ENCODE data around the gene ANKRD40.

The ANKRD40 gene

GRCh38 chr17:50707289-50708049 lies at the start of gene ANKRD40:
Gene ANKRD40 (minus strand): TSS chr17:50707914. CDS start chr17:50707654, 260 bp downstream.
- Histone ChIP-seq H3K4me1 (ENCODE audit: control insufficient read depth in 1 of 2, insufficient read depth in 2 of 2, low read length in 2 of 2) (peaks cover 13 to 36% of the 10 kb centered on the region in 2 donors), H3K36me3 (ENCODE audit: control insufficient read depth in 1 of 2, insufficient read depth in 2 of 2, low read length in 2 of 2) (peaks cover 0 to 9% of the 10 kb centered on the region in 2 donors), H3K9me3 (ENCODE audit: control insufficient read depth in 1 of 2, low read length in 2 of 2) (no peaks in the 10 kb centered on the region), H3K4me3 (ENCODE audit: low read depth in 1 of 2, low read length in 2 of 2) (peak within 1 kb of the TSS; percentile 74 to 88), H3K27ac (ENCODE audit: low read length) (peak within 1 kb of the TSS; percentile 100), H3K27me3 (ENCODE audit: low read depth, low read length) (no peaks in the 10 kb centered on the region)

DNA sequence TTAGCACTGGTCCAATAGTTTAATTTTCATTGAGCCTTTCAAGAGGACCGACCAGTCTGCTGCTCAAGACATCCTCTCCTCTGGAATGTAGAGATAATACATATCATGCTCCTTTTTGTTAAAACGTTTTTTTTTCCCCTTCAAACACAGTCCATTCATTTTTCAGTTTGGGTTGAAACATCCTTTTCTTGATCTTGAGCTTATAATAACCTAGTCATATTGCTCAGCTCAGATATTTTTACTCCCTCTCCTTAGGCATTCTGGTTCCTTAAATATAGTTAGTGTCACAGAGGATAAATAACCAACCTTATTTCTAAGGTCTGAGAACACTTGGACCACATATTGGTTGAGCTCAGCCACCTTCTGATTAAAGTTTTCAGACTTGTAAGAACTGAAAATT lies 46.8 kb upstream of the ANKRD40 start:
- Histone ChIP-seq H3K27me3 (ENCODE audit: low read depth, low read length) (no peaks in the 10 kb centered on the region), H3K4me3 (ENCODE audit: low read depth in 1 of 2, low read length in 2 of 2) (no peak overlapping the region), H3K36me3 (ENCODE audit: control insufficient read depth in 1 of 2, insufficient read depth in 2 of 2, low read length in 2 of 2) (peaks cover 44 to 50% of the 10 kb centered on the region in 2 donors), H3K27ac (ENCODE audit: low read length) (no peak overlapping the region), H3K9me3 (ENCODE audit: control insufficient read depth in 1 of 2, low read length in 2 of 2) (no peaks in the 10 kb centered on the region), H3K4me1 (ENCODE audit: control insufficient read depth in 1 of 2, insufficient read depth in 2 of 2, low read length in 2 of 2) (peaks cover 0 to 6% of the 10 kb centered on the region in 2 donors)

DNA sequence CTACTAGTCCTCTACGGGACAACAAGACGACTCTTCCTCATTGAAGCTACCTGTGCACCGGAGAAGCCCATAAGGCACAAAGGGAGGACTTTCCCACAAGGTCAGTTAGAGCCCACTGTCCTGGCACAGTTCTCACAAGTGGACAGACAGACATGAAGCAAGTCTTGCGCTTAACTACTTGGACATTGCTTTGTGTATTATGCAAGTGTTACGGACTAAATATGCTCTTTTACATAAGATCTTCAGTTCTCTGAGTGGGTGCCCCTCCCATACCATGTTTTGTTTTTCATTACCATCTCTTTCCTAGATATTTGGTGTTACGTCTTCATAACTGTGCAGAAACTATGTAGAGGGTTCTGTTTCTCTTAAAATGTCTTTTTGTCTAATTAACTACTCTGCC lies 41.5 kb upstream of the ANKRD40 start:
- Histone ChIP-seq H3K9me3 (ENCODE audit: control insufficient read depth in 1 of 2, low read length in 2 of 2) (no peaks in the 10 kb centered on the region), H3K27me3 (ENCODE audit: low read depth, low read length) (no peaks in the 10 kb centered on the region), H3K4me1 (ENCODE audit: control insufficient read depth in 1 of 2, insufficient read depth in 2 of 2, low read length in 2 of 2) (no peaks in the 10 kb centered on the region), H3K36me3 (ENCODE audit: control insufficient read depth in 1 of 2, insufficient read depth in 2 of 2, low read length in 2 of 2) (peaks cover 79 to 81% of the 10 kb centered on the region in 2 donors), H3K4me3 (ENCODE audit: low read depth in 1 of 2, low read length in 2 of 2) (no peak overlapping the region), H3K27ac (ENCODE audit: low read length) (no peak overlapping the region)

DNA sequence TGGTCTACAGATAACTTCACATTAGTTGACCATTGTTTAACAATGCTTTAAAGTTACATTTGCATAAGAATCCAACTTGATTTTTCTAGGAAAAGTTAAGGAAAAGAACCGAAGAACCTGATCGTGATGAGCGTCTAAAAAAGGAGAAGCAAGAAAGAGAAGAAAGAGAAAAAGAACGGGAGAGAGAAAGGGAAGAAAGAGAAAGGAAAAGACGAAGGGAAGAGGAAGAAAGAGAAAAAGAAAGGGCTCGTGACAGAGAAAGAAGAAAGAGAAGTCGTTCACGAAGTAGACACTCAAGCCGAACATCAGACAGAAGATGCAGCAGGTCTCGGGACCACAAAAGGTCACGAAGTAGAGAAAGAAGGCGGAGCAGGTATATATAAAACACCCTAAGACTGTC lies 37.9 kb upstream of the ANKRD40 start:
- Histone ChIP-seq H3K36me3 (ENCODE audit: control insufficient read depth in 1 of 2, insufficient read depth in 2 of 2, low read length in 2 of 2) (peaks cover 67 to 88% of the 10 kb centered on the region in 2 donors), H3K4me1 (ENCODE audit: control insufficient read depth in 1 of 2, insufficient read depth in 2 of 2, low read length in 2 of 2) (no peaks in the 10 kb centered on the region), H3K27ac (ENCODE audit: low read length) (no peak overlapping the region), H3K27me3 (ENCODE audit: low read depth, low read length) (no peaks in the 10 kb centered on the region), H3K9me3 (ENCODE audit: control insufficient read depth in 1 of 2, low read length in 2 of 2) (no peaks in the 10 kb centered on the region), H3K4me3 (ENCODE audit: low read depth in 1 of 2, low read length in 2 of 2) (no peak overlapping the region)

DNA sequence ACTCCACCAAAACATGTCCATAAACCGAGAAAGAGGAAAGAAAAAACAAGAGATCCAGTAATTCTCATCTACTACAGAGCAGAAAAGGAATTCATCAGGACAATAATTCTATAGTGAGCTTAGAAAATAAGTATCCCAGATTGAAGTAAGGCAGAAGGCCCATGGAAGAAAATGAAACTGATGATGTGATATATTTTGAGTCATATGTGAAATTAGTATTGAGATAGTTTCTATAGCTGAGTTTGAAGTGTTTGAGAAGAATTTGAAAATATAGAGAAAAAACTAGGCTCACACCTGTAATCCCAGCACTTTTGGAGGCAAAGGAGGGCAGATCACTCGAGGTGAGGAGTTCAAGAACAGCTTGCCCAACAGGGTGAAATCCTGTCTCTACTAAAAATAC lies 31.4 kb upstream of the ANKRD40 start:
- Histone ChIP-seq H3K36me3 (ENCODE audit: control insufficient read depth in 1 of 2, insufficient read depth in 2 of 2, low read length in 2 of 2) (peaks cover 23 to 42% of the 10 kb centered on the region in 2 donors), H3K27ac (ENCODE audit: low read length) (no peak overlapping the region), H3K9me3 (ENCODE audit: control insufficient read depth in 1 of 2, low read length in 2 of 2) (no peaks in the 10 kb centered on the region), H3K4me1 (ENCODE audit: control insufficient read depth in 1 of 2, insufficient read depth in 2 of 2, low read length in 2 of 2) (peaks cover 0 to 7% of the 10 kb centered on the region in 2 donors), H3K4me3 (ENCODE audit: low read depth in 1 of 2, low read length in 2 of 2) (no peak overlapping the region), H3K27me3 (ENCODE audit: low read depth, low read length) (no peaks in the 10 kb centered on the region)

DNA sequence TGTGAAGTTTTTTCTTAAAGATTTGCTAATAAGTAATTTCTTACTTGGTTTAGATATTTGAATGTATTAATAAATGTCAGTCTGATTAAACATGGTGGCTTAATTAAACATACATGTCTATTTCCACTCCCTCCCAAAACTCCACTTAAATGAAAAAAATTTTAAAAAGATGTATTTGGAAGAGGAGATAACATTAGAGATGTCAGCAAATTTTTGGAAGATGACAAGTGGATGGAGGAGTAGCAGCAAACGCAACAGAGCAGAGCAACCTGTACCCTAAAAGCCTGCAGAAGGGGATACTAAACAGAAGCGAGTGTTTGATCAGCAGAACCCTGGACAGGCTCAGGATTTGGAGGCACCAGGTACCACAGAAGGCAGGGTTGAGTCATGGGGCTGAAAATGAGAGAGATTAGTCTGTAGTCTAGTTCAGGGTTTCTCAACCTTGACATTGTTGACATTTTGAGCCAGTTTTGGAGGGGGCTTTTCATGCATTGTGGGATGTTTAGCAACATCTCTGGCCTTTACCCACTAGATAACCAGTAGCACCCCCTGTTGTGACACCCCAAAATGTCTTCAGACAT lies 29.5 kb upstream of the ANKRD40 start:
- Histone ChIP-seq H3K4me3 (ENCODE audit: low read depth in 1 of 2, low read length in 2 of 2) (no peak overlapping the region), H3K27me3 (ENCODE audit: low read depth, low read length) (no peaks in the 10 kb centered on the region), H3K27ac (ENCODE audit: low read length) (no peak overlapping the region), H3K9me3 (ENCODE audit: control insufficient read depth in 1 of 2, low read length in 2 of 2) (no peaks in the 10 kb centered on the region), H3K36me3 (ENCODE audit: control insufficient read depth in 1 of 2, insufficient read depth in 2 of 2, low read length in 2 of 2) (peaks cover 22 to 28% of the 10 kb centered on the region in 2 donors), H3K4me1 (ENCODE audit: control insufficient read depth in 1 of 2, insufficient read depth in 2 of 2, low read length in 2 of 2) (peaks cover 0 to 14% of the 10 kb centered on the region in 2 donors)

GRCh38 chr17:50735287-50735686 lies 27.6 kb upstream of the ANKRD40 start:
- peaks cover 8 to 9% of the 10 kb centered on the region in 2 donors for H3K36me3 ChIP-seq (ENCODE audit: control insufficient read depth in 1 of 2, insufficient read depth in 2 of 2, low read length in 2 of 2)
- H3K27ac ChIP-seq (ENCODE audit: low read length) = no peak overlapping the region
- H3K4me3 ChIP-seq (ENCODE audit: low read depth in 1 of 2, low read length in 2 of 2) = no peak overlapping the region
- H3K27me3 ChIP-seq (ENCODE audit: low read depth, low read length) = no peaks in the 10 kb centered on the region
- H3K4me1 ChIP-seq (ENCODE audit: control insufficient read depth in 1 of 2, insufficient read depth in 2 of 2, low read length in 2 of 2) = peaks cover 4 to 30% of the 10 kb centered on the region in 2 donors
- H3K9me3 ChIP-seq (ENCODE audit: control insufficient read depth in 1 of 2, low read length in 2 of 2) = no peaks in the 10 kb centered on the region

DNA sequence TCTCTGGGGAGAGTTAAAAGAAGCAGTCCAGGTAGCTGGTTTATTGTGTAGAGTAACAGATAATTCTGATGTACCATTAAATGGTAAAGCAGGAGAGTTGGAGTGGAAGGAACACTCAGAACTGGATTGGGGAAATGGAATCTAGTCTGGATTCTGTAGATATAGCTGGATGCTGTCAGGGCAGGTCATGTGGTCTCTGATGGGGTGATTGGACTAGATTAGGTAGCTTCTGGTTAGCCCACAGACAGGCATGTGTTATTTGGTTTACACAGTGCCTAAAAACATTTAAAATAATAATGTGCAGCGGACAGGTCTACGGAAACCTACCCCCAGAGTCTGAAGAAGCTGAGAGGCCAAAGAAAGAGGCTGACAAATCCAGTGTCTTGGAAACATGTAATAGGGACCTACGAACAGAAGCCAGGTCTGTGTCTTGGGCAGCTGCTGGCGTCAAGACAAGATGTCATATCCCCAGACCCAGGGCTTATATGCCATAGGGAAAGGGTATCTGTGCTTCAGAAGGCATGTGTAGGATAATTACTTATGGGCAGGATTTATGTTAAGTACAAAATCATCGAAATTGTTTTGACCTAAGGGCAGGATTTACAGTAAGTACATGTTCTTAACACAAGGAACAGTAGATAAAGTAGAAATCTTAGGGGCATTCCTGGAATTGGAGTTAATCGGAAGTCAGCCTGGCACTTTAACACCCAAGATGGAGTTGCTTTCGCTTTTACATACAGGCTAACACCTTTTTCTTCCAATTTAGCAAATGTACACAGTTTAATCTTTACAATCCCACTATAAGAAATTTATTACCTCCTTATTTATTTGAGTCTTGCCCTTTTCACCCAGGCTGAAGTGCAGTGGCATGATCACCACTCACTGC lies 24.1 kb upstream of the ANKRD40 start:
- H3K36me3 ChIP-seq (ENCODE audit: control insufficient read depth in 1 of 2, insufficient read depth in 2 of 2, low read length in 2 of 2) = no peaks in the 10 kb centered on the region
- H3K27me3 ChIP-seq (ENCODE audit: low read depth, low read length) = no peaks in the 10 kb centered on the region
- no peak overlapping the region for H3K4me3 ChIP-seq (ENCODE audit: low read depth in 1 of 2, low read length in 2 of 2)
- no peaks in the 10 kb centered on the region for H3K9me3 ChIP-seq (ENCODE audit: control insufficient read depth in 1 of 2, low read length in 2 of 2)
- peak overlapping the region; percentile 44 for H3K27ac ChIP-seq (ENCODE audit: low read length)
- peaks cover 14 to 55% of the 10 kb centered on the region in 2 donors for H3K4me1 ChIP-seq (ENCODE audit: control insufficient read depth in 1 of 2, insufficient read depth in 2 of 2, low read length in 2 of 2)

DNA sequence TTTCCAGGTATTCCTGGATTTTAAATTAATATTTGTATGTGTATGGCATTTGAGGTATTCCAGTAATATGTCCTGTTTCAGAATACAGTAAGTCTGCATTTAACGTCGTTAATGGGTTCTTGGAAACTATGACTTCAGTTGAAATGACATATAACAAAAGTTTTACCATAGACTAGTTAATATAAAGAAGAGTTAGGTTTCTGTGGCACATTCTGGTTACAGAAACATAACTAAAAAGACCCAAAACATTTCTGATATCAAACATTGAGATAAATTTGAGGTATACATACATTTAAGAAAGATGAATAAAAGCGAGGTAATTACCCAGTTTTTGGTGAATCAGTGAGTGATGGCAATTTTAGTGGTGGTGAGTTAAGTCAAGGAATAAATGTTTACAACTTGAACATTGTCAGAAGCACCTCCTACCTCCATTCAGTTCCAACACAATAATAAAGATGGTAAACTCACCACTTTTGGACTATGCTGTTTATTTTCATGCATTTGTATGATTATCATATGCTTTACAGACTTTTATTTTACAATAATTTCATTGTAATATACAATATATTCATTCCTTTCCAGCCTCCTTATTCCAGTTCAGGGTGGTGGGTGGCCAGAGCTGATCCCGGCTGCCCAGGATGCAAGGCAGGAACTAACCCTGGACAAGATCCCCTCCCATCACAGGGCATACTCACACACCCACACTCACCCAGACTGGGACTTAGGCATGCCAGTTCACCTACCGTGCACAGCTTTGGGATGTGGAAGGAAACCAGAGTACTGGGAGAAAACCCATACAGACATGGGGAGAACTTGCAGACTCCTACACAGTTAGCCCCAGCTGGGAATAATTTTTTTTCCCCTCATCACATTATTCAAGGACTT lies 21.4 kb upstream of the ANKRD40 start:
- H3K27ac ChIP-seq (ENCODE audit: low read length) = no peak overlapping the region
- H3K9me3 ChIP-seq (ENCODE audit: control insufficient read depth in 1 of 2, low read length in 2 of 2) = no peaks in the 10 kb centered on the region
- no peak overlapping the region for H3K4me3 ChIP-seq (ENCODE audit: low read depth in 1 of 2, low read length in 2 of 2)
- H3K27me3 ChIP-seq (ENCODE audit: low read depth, low read length) = no peaks in the 10 kb centered on the region
- no peaks in the 10 kb centered on the region for H3K36me3 ChIP-seq (ENCODE audit: control insufficient read depth in 1 of 2, insufficient read depth in 2 of 2, low read length in 2 of 2)
- H3K4me1 ChIP-seq (ENCODE audit: control insufficient read depth in 1 of 2, insufficient read depth in 2 of 2, low read length in 2 of 2) = peaks cover 14 to 66% of the 10 kb centered on the region in 2 donors

GRCh38 chr17:50728112-50728429 lies 20.4 kb upstream of the ANKRD40 start:
- H3K4me3 ChIP-seq (ENCODE audit: low read depth in 1 of 2, low read length in 2 of 2) = no peak overlapping the region
- no peak overlapping the region for H3K27ac ChIP-seq (ENCODE audit: low read length)
- no peaks in the 10 kb centered on the region for H3K9me3 ChIP-seq (ENCODE audit: control insufficient read depth in 1 of 2, low read length in 2 of 2)
- H3K4me1 ChIP-seq (ENCODE audit: control insufficient read depth in 1 of 2, insufficient read depth in 2 of 2, low read length in 2 of 2) = peaks cover 24 to 77% of the 10 kb centered on the region in 2 donors
- no peaks in the 10 kb centered on the region for H3K27me3 ChIP-seq (ENCODE audit: low read depth, low read length)
- H3K36me3 ChIP-seq (ENCODE audit: control insufficient read depth in 1 of 2, insufficient read depth in 2 of 2, low read length in 2 of 2) = no peaks in the 10 kb centered on the region
